Gastrocnemius medialis (tissue), 4 donors: ENCODE measurements around the gene ERGIC3.

Source experiments
- POLR2A ChIP-seq, 2 donors: fragments of 450-650 bp; IDR thresholded peaks; one replicate each; pipeline ENCODE4 v1.6.1; 2017; ENCODE audit warnings: antibody characterized with exemption in 2 of 2, mild to moderate bottlenecking in 2 of 2, moderate library complexity in 2 of 2
- TF ChIP-seq, protein P1 (sequence below), 5 experiments: fragments of 450-650 bp in 3 of 5; fragments of 200-600 bp in 2 of 5; sonication (generic) in 2 of 5; IDR thresholded peaks in 4 of 5; conservative IDR thresholded peaks in 1 of 5; 1 replicate in 4 of 5; 2 replicates in 1 of 5; pipeline ENCODE4 v1.5.1; 2016 to 2019; ENCODE audit warnings: antibody characterized with exemption in 5 of 5, mild to moderate bottlenecking in 3 of 5, moderate library complexity in 3 of 5

DNA sequence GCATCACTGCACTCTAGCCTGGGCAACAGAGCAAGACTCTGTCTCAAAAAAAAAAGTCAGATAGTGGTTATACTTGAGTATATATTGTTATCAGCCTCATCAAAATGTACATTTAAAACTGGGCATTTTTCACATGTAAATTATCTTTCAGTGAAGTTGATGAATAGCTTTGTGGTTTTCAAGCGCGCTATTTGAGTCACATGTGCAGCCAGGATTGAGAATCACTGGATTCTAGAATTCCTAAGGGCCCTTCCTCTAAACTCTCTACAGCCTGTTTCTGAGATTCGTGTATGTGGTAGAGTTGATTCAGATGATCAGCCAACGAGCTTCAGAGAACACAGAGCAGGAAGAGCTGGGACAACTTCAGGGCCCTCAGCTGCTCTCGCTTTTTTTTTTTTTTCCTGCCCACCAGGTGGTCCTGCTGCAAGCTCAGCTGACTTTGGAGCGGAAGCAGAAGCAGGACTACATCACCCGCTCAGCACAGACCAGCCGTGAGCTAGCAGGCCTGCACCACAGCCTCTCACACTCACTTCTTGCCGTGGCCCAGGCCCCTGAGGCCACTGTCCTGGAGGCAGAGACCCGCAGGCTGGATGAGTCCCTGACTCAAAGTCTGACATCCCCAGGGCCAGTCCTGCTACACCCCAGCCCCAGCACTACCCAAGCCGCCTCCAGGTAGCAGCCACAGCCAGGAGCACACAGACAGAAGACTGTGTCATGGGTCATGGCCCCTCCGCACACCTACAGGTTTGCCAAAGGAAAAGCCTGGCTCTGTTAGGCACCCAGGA, 30.7 kb upstream of the ERGIC3 start:
- TF ChIP-seq, protein P1, sequence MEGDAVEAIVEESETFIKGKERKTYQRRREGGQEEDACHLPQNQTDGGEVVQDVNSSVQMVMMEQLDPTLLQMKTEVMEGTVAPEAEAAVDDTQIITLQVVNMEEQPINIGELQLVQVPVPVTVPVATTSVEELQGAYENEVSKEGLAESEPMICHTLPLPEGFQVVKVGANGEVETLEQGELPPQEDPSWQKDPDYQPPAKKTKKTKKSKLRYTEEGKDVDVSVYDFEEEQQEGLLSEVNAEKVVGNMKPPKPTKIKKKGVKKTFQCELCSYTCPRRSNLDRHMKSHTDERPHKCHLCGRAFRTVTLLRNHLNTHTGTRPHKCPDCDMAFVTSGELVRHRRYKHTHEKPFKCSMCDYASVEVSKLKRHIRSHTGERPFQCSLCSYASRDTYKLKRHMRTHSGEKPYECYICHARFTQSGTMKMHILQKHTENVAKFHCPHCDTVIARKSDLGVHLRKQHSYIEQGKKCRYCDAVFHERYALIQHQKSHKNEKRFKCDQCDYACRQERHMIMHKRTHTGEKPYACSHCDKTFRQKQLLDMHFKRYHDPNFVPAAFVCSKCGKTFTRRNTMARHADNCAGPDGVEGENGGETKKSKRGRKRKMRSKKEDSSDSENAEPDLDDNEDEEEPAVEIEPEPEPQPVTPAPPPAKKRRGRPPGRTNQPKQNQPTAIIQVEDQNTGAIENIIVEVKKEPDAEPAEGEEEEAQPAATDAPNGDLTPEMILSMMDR (IDR thresholded peaks at IDR 0.05 in 4 of 5, conservative IDR thresholded peaks at IDR 0.05 in 1 of 5), result no peak
- no peak for TF ChIP-seq POLR2A (IDR thresholded peaks at IDR 0.05)
